SK-N-SH (cell line): Measurements from ENCODE around the gene RBM33. TPM values are rescaled to one million over a fixed set of nuclear protein-coding genes. Genes with fewer than 3 reads are reported as not detected.

Source experiments
- CTCF ChIA-PET: fragments of 300-600, 350-600 bp; formaldehyde crosslinking; extraction: SDS; loops from one replicate; lab custom pipeline; 2021; lab: Yijun Ruan, JAX
- POLR2A ChIA-PET: fragments of 350-600 bp; sonication (Branson Sonifier 250); formaldehyde crosslinking; extraction: SDS; loops from one replicate; lab custom pipeline; 2020; ENCODE audit warnings: antibody characterized with exemption, inconsistent platforms; lab: Yijun Ruan, JAX
- DNase-seq: peaks from one replicate; pipeline ENCODE4 v3.0.0; 2012
- H2AFZ ChIP-seq: fragments of 200-600 bp; sonication (generic); 2 replicates; pipeline ENCODE4 v1.8.1; 2016; ENCODE audit warnings: antibody characterized with exemption, mild to moderate bottlenecking, low read depth
- H3F3A ChIP-seq: fragments of 200-600 bp; sonication (generic); replicated peaks from 2 replicates; pipeline ENCODE3; 2016; ENCODE audit warnings: antibody characterized with exemption, mild to moderate bottlenecking; ENCODE audit not compliant: insufficient read depth
- H3K27ac ChIP-seq, 2 experiments: fragments of 200-500 bp in 1 of 2; fragments of 200-600 bp in 1 of 2; sonication (Bioruptor generic) in 1 of 2; sonication (generic), shearing (Covaris generic) in 1 of 2; 2 replicates each; pipeline versions ENCODE4 v1.5.1 to v1.6.1; 2014 to 2016; ENCODE audit warnings: low read depth in 2 of 2, inconsistent platforms in 1 of 2, low read length in 1 of 2, mild to moderate bottlenecking in 1 of 2, mixed read lengths in 1 of 2
- H3K27me3 ChIP-seq: fragments of 200-600 bp; sonication (generic), shearing (Covaris generic); 2 replicates; pipeline ENCODE4 v1.6.1; 2016; ENCODE audit warnings: mixed run types; ENCODE audit not compliant: insufficient read depth
- H3K36me3 ChIP-seq, 2 experiments: fragments of 200-500 bp in 1 of 2; fragments of 200-600 bp in 1 of 2; sonication (Bioruptor generic) in 1 of 2; sonication (generic) in 1 of 2; replicated peaks in 1 of 2; 2 replicates each; pipeline versions ENCODE3 to v1.5.1; 2014 to 2016; ENCODE audit warnings: low read length in 1 of 2, mild to moderate bottlenecking in 1 of 2; ENCODE audit not compliant: insufficient read depth in 2 of 2, control insufficient read depth in 1 of 2
- H3K4me1 ChIP-seq, 2 experiments: fragments of 200-500 bp in 1 of 2; fragments of 200-600 bp in 1 of 2; sonication (Bioruptor generic) in 1 of 2; sonication (generic), shearing (Covaris generic) in 1 of 2; 2 replicates each; pipeline versions ENCODE4 v1.5.1 to v1.6.1; 2014 to 2016; ENCODE audit warnings: low read depth in 1 of 2, low read length in 1 of 2, mixed run types in 1 of 2; ENCODE audit not compliant: insufficient read depth in 2 of 2, control insufficient read depth in 1 of 2
- H3K4me2 ChIP-seq: fragments of 200-600 bp; sonication (generic), shearing (Covaris generic); 2 replicates; pipeline ENCODE4 v1.6.1; 2017; ENCODE audit warnings: mixed run types
- H3K4me3 ChIP-seq, 2 experiments: fragments of 200-500 bp in 1 of 2; fragments of 200-600 bp in 1 of 2; sonication (Bioruptor generic) in 1 of 2; sonication (generic), shearing (Covaris generic) in 1 of 2; 2 replicates each; pipeline versions ENCODE4 v1.5.1 to v1.8.1; 2014 to 2016; ENCODE audit warnings: low read depth in 2 of 2, inconsistent platforms in 1 of 2, low read length in 1 of 2, mild to moderate bottlenecking in 1 of 2, mixed read lengths in 1 of 2, moderate library complexity in 1 of 2
- H3K79me2 ChIP-seq: fragments of 200-600 bp; sonication (generic); 2 replicates; pipeline ENCODE4 v1.8.1; 2017; ENCODE audit warnings: mild to moderate bottlenecking; ENCODE audit not compliant: insufficient read depth
- H3K9ac ChIP-seq: fragments of 200-600 bp; sonication (generic); 2 replicates; pipeline ENCODE4 v1.6.1; 2017; ENCODE audit warnings: mixed run types
- H3K9me2 ChIP-seq: fragments of 200-600 bp; sonication (generic); 2 replicates; pipeline ENCODE4 v1.6.1; 2017; ENCODE audit warnings: mixed run types
- H3K9me3 ChIP-seq: fragments of 200-600 bp; sonication (generic); 2 replicates; pipeline ENCODE4 v1.6.1; 2017; ENCODE audit warnings: mixed run types, mild to moderate bottlenecking, moderate library complexity
- H4K20me1 ChIP-seq: fragments of 200-600 bp; sonication (generic); 2 replicates; pipeline ENCODE4 v1.6.1; 2017; ENCODE audit warnings: mild to moderate bottlenecking, mixed run types; ENCODE audit not compliant: insufficient read depth
- CHD2 ChIP-seq: fragments of 150-350 bp; IDR thresholded peaks from 2 replicates; pipeline ENCODE4 v1.6.1; 2018; ENCODE audit warnings: low read length; ENCODE audit not compliant: partially characterized antibody
- EZH2phosphoT487 ChIP-seq: fragments of 200-600 bp; sonication (generic); IDR thresholded peaks from 2 replicates; pipeline ENCODE4 v1.6.1; 2017; ENCODE audit warnings: low read depth, mixed run types, mild to moderate bottlenecking, antibody characterized with exemption, moderate library complexity, borderline replicate concordance
- FOSL2 ChIP-seq: IDR thresholded peaks from 2 replicates; pipeline ENCODE4 v1.4.0; 2012; ENCODE audit warnings: low read depth, mild to moderate bottlenecking, moderate library complexity, borderline replicate concordance
- FOXJ3 ChIP-seq: sonication (generic); formaldehyde crosslinking; IDR thresholded peaks from 2 replicates; pipeline ENCODE4 v1.5.1; 2020; ENCODE audit warnings: mild to moderate bottlenecking, missing genetic modification reagents
- GABPA ChIP-seq: IDR thresholded peaks from 2 replicates; pipeline ENCODE4 v1.4.0; 2012; ENCODE audit warnings: low read depth, mild to moderate bottlenecking
- IRF3 ChIP-seq: fragments of 150-350 bp; IDR thresholded peaks from 2 replicates; pipeline ENCODE4 v1.6.1; 2016; ENCODE audit warnings: mild to moderate bottlenecking, low read depth, low read length
- JUND ChIP-seq: IDR thresholded peaks from 2 replicates; pipeline ENCODE4 v1.4.0; 2012
- MAX ChIP-seq: IDR thresholded peaks from 2 replicates; pipeline ENCODE4 v1.4.0; 2012; ENCODE audit warnings: low read depth
- MXI1 ChIP-seq: IDR thresholded peaks from 2 replicates; pipeline ENCODE4 v1.6.1; 2012; ENCODE audit warnings: mild to moderate bottlenecking, low read depth, low read length, improper control_type of control experiment
- REST ChIP-seq: IDR thresholded peaks from 2 replicates; pipeline ENCODE4 v1.6.1; 2012; ENCODE audit warnings: mild to moderate bottlenecking, low read depth, low read length, moderate library complexity
- SIN3A ChIP-seq: IDR thresholded peaks from 2 replicates; pipeline ENCODE4 v1.6.1; 2012; ENCODE audit warnings: low read depth, mild to moderate bottlenecking, low read length, moderate library complexity, borderline replicate concordance
- TEAD4 ChIP-seq: IDR thresholded peaks from 2 replicates; pipeline ENCODE4 v1.4.0; 2012; ENCODE audit warnings: mild to moderate bottlenecking, borderline replicate concordance; ENCODE audit not compliant: insufficient read depth
- YY1 ChIP-seq: IDR thresholded peaks from 2 replicates; pipeline ENCODE4 v1.4.0; 2012; ENCODE audit warnings: low read depth, mild to moderate bottlenecking
- ZBTB33 ChIP-seq: IDR thresholded peaks from 2 replicates; pipeline ENCODE4 v1.4.0; 2012; ENCODE audit warnings: low read depth, borderline replicate concordance
- WGBS: methylation state at CpG from one replicate; pipeline ENCODE4 v1.1.6; 2017; ENCODE audit warnings: low lambda C conversion rate; 5-methylcytosine and 5-hydroxymethylcytosine counted together
- polyA plus RNA-seq, 3 experiments: library from polyadenylated mRNA; depleted of rRNA; stranded (reverse); fragments of >200 nt; gene quantifications; 2 replicates each; pipeline ENCODE4 v1.2.3, GENCODE V29; 2012

The RBM33 gene
- polyA plus RNA-seq, 1 of the 3 experiments (the other 2 are of a cell fraction): 13.8 TPM

DNA sequence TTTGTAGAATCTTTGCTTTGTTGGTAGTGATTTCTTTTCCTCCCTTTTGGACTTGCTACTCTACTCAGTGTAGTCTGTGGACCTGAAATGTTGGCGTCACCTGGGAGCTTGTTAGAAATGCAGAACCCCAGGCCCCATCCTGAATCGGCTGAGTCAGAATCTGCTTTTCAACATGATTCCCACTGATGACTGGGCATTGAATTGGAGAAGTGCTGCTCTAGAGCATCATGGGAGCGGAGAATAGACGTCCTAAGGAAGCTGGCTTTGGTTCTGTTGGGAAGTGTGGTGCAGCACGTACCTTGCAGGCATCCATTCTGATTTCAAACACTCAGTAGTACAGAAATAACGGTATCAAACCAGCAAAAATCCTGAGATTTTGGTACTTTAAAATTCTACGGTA lies 54.7 kb downstream of the RBM33 start:
- Histone ChIP-seq H3K36me3 (peaks cover 40 to 55% of the 10 kb centered on the region in 2 experiments), H3K27me3 (no peaks in the 10 kb centered on the region), H3K9ac (no peak overlapping the region), H3K4me3 (no peak overlapping the region), H3K9me2 (no peaks in the 10 kb centered on the region), H4K20me1 (peaks cover 62% of the 10 kb centered on the region), H3K27ac (no peak overlapping the region), H3K79me2 (peaks cover 69% of the 10 kb centered on the region), H3F3A (peaks cover 6% of the 10 kb centered on the region), H3K4me2 (no peak overlapping the region), H2AFZ (no peak overlapping the region), H3K4me1 (peaks cover 0 to 2% of the 10 kb centered on the region in 2 experiments; a peak in 1 of 4 replicates), H3K9me3 (no peaks in the 10 kb centered on the region)
- no peak for TF ChIP-seq TEAD4
- no peak for TF ChIP-seq MXI1
- TF ChIP-seq GABPA: no peak
- 82% methylated on average over 7 of the region's 7 CpGs for WGBS
- DNase-seq: no peak
- POLR2A ChIA-PET: no interaction called here
- CTCF ChIA-PET: interaction anchor here (1.2 kb wide), 1 partner anchor 40 kb away, joined by 3 read pairs; no protein-coding TSS in a partner anchor

DNA sequence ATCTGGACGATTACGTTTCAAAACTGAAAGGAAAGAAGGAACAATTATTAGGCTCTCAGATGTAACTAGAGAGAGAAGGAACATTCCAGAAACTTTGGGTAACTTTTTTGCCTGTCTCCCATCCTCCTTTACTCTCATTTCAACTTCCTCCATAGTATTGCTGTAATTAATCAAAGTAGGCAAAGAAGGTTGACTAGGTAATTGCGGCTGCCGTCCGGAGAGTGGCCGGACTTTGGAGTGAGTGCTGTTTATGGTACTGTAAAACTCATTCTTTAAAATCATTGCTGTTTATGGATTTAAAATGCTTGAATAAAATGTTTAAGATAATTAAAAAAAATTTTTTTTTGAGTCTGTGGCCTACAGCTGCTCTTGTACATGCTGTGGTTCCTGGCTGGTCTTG lies 56.4 kb downstream of the RBM33 start:
- CTCF ChIA-PET: interaction anchor here (0.9 to 2.2 kb wide), 4 partner anchors 10 to 102 kb away, joined by 4 to 9 read pairs (median 5); no protein-coding TSS in a partner anchor
- Histone ChIP-seq H3K27ac (no peak overlapping the region), H3K79me2 (peaks cover 56% of the 10 kb centered on the region), H3K4me3 (no peak overlapping the region), H3K9me2 (no peaks in the 10 kb centered on the region), H3K36me3 (peaks cover 57 to 69% of the 10 kb centered on the region in 2 experiments), H4K20me1 (peaks cover 45% of the 10 kb centered on the region), H3K4me2 (no peak overlapping the region), H3K9me3 (no peaks in the 10 kb centered on the region), H3K27me3 (no peaks in the 10 kb centered on the region), H3F3A (peaks cover 3% of the 10 kb centered on the region), H3K9ac (no peak overlapping the region), H2AFZ (no peak overlapping the region), H3K4me1 (peaks cover 0 to 2% of the 10 kb centered on the region in 2 experiments; a peak in 1 of 4 replicates)
- 98% methylated on average over 6 of the region's 6 CpGs for WGBS
- POLR2A ChIA-PET: no interaction called here
- TF ChIP-seq FOXJ3 (CRISPR knock-in tag): no peak
- no peak for TF ChIP-seq IRF3
- TF ChIP-seq YY1: no peak
- no peak for TF ChIP-seq REST
- no peak for TF ChIP-seq MAX
- TF ChIP-seq ZBTB33: no peak
- no peak for TF ChIP-seq FOSL2
- TF ChIP-seq SIN3A: no peak
- TF ChIP-seq JUND: no peak
- no peak for TF ChIP-seq CHD2
- no peak for TF ChIP-seq EZH2phosphoT487
- TF ChIP-seq GABPA: no peak
- no peak for DNase-seq
